ENCODE results near the gene NPHP4. TPM values are rescaled to one million over a fixed set of nuclear protein-coding genes. Genes with fewer than 3 reads are reported as not detected.

The NPHP4 gene
- total RNA-seq, 1 experiment from 2014 or later = 3.4 TPM

DNA sequence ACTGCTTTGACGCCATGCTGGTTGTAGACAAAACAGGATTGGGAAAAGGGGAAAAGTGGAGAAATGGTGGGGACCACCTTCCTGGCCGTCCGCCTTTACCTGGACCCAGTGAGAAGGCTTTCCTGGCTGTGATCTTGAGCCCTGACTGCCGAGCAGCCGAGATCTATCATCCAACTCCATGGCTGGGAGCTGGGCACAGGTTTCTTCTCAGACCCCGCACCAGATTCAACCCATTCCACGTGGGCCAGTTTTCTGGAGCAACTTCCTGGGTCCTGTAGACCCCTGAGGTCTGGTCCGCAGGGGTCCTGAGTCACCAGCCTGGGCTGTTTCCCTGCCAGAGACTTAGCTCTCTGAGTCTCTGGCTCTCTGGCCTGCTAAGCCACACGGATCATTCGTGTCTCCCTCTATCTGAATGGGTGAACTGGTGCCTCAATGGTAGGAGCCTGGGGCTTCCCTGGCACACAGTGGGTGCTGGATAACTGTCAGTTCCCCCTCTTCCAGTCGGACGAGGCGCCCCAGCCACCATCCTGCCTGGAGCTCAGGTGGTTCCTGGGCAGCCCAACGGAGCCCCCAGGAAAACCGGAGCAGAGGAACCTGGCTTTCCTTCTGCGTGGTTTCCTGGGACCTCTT is 4.5 kb upstream of the NPHP4 start:
- DNase-seq (ENCODE audit: low read depth, low spot score) = no peak
- in situ Hi-C loops (cut with HindIII; ENCODE audit: low pct_unique_long_range_greater_than_20kb, low sequenced_read_pairs) = no loop called here

DNA sequence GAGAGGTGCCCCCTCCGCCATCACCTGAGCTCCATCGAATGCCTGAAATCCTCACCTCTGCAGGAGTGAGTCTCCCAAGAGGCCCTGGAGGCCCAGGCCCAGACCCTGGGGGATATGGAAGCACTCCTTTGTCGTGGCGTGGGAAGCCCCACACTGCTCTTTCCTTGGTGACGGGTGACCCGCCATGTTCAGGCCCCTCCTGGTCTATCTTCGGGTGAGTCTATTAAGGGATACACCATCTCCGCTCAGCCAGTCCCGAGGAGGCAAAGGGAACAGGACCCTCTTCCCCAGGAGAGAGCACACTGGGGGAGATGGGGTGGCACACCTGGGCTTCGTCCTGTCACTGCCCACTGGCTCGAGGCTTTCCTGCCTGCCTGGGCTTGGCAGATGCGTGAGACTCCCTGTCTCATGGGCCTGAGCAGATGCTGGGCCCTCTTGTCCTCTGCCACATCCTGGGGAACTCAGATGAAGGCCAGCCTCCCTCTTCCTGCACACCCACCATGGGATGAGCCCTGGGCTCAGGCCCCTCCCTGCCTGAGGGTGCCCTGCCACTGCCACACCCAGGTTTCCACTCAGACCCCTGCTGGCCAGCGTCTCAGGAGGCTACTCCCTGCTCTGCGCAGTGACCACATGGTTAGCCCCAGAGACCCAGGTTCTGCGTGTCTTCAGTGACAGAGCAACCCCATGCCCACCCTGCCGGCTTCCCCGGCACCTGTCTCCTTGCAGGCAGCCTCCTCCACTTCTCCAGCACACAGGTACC is 3.8 kb upstream of the NPHP4 start:
- in situ Hi-C loops (cut with HindIII; ENCODE audit: low pct_unique_long_range_greater_than_20kb, low sequenced_read_pairs) = no loop called here

DNA sequence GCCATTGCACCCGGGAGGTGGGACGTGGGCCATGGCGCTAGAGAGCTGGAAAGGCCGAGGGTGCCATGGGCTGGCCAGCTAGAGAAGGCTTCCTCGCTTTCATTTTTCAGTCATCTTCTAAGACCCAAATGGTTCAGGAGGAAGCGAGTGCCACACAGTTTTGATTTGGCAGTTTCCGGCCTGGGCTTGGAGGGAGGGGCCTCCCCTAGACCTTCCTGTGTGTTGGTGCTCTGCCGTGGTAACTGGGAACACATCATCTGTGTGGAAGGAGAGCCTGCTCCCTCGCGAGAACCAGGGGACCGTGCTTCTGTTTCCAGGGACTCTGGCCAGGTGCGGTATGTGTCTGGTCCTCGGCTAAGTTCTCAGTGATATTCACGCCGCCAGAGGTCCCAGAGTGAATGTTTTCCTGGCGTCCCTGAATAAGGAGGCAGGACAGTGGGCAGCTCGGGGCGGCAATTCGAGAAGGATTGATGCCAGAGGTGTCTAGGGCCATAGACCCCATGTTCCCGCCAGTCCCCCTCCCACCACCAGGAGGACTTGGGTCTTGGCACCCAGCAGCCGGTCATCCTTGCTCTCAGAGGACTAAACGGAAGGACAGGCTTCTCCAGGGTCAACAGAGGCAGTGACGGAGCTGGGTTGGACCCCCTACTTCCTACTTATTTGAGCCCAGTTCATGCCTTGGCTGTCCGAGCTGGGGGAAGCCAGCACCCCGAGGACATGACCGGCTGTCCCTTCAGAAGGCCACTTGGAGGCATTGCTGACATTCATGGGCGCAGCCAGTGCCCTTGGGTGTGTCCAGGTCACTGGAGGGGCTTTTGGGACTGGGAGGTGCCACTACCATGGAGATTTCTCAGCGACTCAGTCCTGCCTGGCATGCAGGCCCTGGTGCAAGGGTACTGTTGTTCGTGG is 2.7 kb upstream of the NPHP4 start:
- in situ Hi-C loops (cut with HindIII; ENCODE audit: low pct_unique_long_range_greater_than_20kb, low sequenced_read_pairs) = no loop called here
- DNase-seq (ENCODE audit: low read depth, low spot score) = no peak

More for the DNA sequence above, 3.8 kb upstream of the NPHP4 start:
- DNase-seq (ENCODE audit: low read depth, low spot score) = no peak

DNA sequence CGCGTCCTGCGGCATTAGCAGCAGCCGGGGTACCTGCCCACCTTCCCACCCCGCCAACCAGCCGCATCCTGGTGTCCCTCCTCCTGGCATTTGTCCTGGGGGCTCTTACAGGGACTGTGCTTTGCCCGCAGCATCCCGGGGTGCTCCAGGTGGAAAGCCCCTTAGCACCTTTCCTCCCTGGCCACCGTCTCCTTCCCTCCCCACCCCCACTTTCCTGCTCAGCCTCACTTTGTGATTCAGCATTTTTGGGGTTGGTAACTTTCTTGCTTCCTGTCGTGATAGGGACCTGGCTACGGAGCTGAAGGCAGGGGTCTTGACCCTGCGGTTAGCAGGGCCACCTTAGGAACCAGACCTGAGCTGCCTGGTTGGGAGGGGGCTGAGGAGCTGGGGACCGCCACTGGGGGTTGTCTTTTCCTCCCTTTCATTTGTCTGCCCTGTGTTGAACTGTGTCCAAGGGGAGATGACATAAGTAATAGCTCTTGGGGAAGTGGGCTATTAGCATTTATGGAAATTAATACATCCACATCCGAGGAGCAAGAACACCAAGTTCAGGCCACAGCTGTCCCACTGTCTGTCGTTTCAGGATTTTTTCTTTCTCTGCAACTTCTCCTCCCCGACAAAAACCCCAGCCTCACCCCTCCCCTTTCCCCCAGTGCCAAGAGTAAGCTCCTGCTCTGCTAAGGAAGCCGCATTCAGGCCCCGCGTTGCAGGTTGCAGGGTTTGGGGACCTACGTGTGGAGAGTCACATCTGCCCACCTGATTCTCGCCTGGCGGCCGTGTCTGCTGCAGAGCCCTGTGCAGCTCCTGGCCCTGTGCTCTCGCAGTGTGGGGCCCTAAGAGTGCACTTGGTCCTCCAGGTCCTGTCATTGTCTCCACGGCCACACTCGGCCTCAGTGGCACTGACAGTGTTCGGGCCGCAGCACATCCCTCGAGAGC is 1.6 kb upstream of the NPHP4 start:
- no peak for DNase-seq (ENCODE audit: low read depth, low spot score)
- in situ Hi-C loops (cut with HindIII; ENCODE audit: low pct_unique_long_range_greater_than_20kb, low sequenced_read_pairs) = no loop called here

DNA sequence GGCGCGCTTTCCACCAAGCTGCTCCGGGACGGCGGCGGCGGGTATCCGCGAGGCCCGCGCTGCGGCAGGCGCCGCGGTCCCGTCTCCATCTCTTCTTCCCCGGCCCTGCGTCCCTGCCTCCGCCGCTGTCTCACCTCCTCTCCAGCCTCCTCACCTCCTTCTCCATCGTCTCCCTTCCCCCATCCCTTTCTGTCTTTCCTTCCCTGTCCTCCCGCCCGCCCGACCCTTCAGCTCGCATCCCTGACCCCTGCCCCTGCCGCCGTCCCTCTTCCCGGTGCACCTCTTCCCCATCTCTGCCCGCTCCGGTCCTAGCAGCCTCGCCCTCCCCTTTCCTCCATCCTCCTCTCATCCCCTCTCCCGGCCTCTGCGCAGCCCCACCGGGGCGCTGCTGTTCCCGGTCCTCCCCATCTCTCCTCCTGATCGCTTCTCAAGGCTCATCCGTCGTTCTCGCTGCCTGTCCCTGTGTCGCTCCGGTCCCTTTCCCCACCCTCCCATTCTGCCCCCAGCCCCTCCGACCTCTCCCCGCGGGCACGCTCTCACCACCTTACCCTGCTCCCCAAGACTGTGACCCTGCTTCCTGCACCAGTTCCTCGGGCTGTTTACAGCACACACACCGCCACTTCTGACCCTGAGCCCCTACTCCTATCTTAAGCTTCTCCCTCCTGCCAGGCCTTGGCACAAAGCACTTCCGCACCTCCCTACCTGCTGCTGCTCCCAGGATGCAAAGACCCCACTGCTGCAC is 760 bp upstream of the NPHP4 start:
- in situ Hi-C loops (cut with HindIII; ENCODE audit: low pct_unique_long_range_greater_than_20kb, low sequenced_read_pairs) = no loop called here
- DNase-seq (ENCODE audit: low read depth, low spot score) = no peak

DNA sequence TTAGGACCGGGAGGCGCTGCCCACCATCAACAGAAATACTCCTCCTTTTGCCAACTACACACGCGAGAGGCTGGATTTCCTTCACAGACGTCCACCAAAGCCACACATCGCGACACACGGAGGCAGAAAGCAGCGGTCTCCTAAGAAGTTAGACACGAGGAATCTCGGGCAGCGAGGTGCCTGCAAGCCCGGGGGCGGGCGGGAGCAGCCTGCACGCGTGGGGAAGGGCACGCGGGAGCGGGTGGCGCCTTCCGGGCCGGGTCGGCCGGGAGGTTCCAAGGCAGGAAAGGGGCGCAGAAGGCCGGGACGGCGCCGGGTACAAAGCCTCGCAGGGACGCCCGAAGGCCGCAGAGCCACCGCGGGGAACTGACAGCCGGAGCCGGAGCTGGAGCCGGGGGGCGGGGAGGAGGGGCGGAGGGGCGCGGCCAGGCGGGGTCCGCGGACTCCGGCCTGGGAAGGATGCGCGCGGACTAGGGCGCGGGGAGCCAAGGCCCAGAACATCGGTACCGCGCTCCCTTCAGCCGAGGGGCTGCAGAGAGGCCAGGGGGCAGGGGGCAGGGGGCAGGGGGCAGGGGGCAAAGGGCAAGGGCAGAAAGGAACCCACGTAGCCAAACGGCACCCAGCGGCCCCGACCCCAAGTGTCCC is 722 bp downstream of the NPHP4 start:
- in situ Hi-C loops (cut with HindIII; ENCODE audit: low pct_unique_long_range_greater_than_20kb, low sequenced_read_pairs) = no loop called here
- peak; percentile 21 for DNase-seq (ENCODE audit: low read depth, low spot score)

DNA sequence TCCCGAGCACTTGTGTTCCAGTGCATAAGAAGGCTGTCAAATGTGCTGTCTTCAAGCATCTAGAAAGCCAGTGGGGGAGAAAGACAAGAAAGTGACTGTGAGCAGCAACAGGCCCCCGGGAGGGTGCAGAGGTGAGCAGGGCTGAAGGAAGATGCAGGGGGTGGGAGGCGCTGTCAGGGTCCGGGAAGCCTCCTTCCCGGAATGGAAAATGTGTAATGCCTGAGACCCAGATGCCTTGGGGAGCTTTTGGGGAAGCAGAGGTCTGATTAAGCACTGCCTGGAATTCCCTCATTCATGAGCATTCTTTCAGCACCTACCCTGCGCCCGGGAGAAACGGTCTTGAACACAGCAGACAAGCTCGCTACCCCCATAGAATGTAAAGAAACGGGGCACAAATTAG is 1.3 kb downstream of the NPHP4 start:
- DNase-seq (ENCODE audit: low read depth, low spot score) = no peak
- in situ Hi-C loops (cut with HindIII; ENCODE audit: low pct_unique_long_range_greater_than_20kb, low sequenced_read_pairs) = no loop called here

DNA sequence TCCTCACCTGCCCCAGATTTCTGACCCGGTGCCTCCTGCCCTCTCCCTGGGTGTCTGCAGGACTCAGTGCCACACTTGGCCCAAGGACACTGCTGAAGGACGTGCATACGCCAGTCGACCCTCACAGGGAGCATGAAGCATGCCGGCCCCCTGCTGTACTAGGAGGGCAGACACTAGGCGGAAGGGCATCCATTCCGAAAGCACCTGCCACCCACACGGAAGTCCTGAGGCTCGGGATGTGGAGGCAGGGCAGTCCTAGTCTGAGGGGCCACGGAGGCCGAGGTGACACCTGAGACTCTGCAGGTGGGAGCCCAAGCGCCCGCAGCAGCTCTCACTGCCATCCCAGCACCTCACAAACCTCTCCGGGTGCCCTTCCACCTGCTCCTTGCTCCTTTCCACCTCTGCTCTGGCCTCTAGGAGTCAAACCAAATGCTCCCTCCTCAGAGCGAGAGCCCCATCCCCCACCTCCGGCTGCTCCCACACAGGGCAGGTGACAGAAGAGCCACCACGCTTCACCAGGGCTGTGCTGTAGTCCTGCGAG is 2.4 kb downstream of the NPHP4 start:
- DNase-seq (ENCODE audit: low read depth, low spot score) = no peak
- in situ Hi-C loops (cut with HindIII; ENCODE audit: low pct_unique_long_range_greater_than_20kb, low sequenced_read_pairs) = no loop called here

DNA sequence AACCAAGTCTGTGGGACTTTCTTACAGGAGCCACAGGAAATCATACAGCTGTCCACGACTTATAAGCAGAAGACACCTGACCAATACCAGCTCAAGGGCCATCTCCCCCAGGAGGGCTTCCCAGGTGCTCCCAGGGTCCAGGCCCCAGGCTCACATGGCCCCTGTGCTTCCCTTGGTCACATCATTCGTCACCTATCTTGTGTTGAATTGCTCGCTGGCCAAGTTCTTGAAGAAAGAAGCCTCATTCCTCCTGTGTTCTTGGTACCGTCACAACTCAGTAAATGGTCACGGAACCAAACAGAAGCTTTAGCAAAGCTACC is 3.0 kb downstream of the NPHP4 start:
- DNase-seq (ENCODE audit: low read depth, low spot score) = no peak
- in situ Hi-C loops (cut with HindIII; ENCODE audit: low pct_unique_long_range_greater_than_20kb, low sequenced_read_pairs) = no loop called here

DNA sequence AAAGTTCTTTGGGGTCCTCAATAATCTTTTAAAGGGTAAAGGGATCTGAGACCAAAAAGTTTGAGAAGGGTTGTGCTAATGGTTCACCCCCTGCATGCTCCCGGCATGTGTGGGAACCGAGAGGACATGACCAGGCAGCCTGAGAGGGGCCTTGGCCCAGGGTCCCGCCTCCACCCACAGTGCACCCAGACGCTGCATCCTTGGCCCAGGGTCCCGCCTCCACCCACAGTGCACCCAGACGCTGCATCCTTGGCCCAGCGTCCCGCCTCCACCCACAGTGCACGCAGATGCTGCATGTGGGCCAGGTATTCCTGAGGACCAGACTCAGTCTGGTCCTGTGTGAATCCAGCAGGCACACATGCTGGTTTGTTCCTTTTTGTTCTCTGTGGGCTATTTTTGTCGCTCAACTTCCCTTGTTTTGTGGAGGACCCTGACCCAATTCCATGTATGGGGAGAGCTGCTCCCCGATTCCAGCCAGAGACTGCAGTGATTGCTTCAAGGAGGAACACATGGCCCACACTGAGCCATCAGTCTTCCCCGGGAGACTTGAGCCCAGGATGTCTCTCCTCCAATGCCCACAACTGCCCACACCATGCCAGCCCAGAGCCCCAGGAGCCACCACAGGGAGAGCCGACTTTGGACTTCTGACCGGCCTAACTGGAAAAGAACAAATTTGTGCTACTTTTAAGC is 3.5 kb downstream of the NPHP4 start:
- no peak for DNase-seq (ENCODE audit: low read depth, low spot score)
- in situ Hi-C loops (cut with HindIII; ENCODE audit: low pct_unique_long_range_greater_than_20kb, low sequenced_read_pairs) = no loop called here

DNA sequence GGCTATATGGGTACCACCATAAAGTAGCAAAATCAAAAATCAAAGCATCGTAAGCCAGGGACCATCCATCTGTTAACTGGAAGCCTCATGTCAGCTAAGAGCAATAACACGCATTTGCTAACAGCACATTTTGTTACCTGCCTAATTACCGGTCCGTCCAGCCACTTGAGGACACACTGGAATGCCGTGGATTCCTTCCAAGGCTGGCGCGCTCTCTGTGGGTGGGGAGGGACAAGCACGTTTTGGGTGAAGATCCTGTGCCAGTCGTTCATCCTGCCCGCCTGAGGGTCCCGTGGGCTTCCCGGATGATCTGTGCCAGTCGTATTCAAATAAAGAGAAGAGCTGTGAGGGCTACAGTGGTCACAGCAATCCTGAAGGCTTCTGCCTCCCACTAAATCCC is 6.2 kb downstream of the NPHP4 start:
- in situ Hi-C loops (cut with HindIII; ENCODE audit: low pct_unique_long_range_greater_than_20kb, low sequenced_read_pairs) = no loop called here
- DNase-seq (ENCODE audit: low read depth, low spot score) = no peak

DNA sequence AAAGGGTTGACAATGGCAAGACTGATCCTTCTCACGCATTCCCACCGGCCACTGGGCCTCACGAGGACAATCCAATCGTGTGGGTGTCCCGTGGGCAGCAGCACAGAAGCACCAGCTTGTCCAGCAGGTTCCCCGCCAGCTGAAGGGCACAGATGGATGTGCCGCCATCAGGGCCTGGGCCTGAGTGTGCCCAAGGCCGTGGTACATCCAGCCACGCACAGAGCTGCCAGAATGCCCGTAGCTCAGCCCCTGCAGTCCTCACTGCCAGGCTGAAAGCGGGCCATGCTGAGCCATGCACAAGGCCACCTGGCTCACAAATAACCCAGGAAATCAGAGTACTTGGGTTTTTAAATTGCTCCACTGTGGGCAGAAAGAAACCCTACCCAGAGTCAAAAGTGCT is 7.0 kb downstream of the NPHP4 start:
- no peak for DNase-seq (ENCODE audit: low read depth, low spot score)
- in situ Hi-C loops (cut with HindIII; ENCODE audit: low pct_unique_long_range_greater_than_20kb, low sequenced_read_pairs) = no loop called here

DNA sequence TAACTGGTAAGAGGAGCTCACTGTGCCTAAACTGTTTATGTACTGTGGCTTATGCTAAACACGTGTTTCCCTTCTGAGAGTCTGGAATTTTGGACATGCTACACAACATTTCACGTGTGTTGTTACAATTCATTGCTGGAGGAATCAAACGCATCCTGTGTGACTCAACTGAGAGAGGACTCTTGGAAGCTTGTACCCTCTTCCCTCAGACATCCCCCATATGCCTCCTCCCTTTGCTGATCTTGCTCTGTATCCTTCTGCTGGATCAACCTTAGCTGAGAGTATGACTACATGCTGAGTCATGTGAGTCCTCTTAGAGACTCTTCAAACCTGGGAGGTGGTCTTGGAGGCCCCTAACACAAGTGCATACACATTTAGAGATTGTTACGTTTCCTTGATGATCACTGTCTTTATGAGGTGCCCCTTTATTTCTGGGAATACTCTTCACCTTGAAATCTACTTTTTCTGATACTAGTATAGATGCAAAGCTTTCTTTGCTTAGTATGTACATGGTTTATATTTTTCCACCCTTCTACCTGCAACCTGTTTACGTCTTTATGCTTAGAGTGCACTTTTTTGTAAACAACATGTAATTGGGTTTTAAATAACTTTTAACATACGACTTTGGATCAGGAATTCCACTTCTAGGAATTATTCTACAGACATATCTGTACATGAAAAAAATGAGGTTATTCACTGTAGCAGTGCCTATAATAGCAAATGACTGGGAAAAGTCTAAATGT is 8.7 kb downstream of the NPHP4 start:
- DNase-seq (ENCODE audit: low read depth, low spot score) = no peak

DNA sequence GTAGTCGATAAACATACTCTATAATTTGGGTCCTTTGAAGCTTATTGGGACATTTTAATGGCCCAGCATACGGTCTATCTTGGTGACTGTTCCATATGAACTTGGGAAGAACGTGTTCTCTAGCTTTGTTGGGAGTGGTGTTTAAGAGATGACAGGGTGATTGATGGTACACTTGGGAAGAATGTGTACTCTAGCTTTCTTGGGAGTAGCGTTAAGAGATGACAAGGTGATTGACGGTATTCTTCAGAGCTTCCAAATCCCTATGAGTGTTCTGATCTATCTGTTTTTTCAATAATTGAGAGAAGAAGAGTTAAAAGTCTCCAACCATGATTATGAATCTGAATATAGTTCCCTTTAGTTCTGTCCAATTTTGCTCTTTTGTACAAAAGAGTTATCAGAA is 9.4 kb downstream of the NPHP4 start:
- DNase-seq (ENCODE audit: low read depth, low spot score) = no peak
- in situ Hi-C loops (cut with HindIII; ENCODE audit: low pct_unique_long_range_greater_than_20kb, low sequenced_read_pairs) = no loop called here

More for the DNA sequence above, 8.7 kb downstream of the NPHP4 start:
- in situ Hi-C loops (cut with HindIII; ENCODE audit: low pct_unique_long_range_greater_than_20kb, low sequenced_read_pairs) = no loop called here

DNA sequence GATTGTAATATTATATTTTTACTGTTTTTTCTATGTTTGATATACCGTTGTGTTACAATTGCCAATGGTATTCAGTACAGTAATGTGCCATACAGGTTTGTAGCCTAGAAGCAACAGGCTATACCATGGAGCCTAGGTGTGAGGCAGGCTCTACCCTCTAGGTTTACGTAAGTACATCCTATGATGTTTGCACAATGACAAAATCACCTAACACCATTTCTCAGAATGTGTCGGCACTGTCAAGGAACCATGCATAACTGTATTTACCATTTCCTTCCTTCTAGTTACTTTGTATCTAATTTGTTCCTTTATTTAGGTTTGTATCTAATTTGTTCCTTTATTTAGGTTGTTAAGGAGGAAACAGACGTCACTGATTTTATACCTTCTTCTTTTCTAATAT is 9.9 kb downstream of the NPHP4 start:
- DNase-seq (ENCODE audit: low read depth, low spot score) = no peak
- in situ Hi-C loops (cut with HindIII; ENCODE audit: low pct_unique_long_range_greater_than_20kb, low sequenced_read_pairs) = no loop called here
